IPS-15b (cell line): ENCODE data around the gene NBEA.
"Not testable (repeated sequence)": the region's sequence is repeated elsewhere in the genome, so short reads cannot be mapped to it uniquely, and the experiment has no call there.

Source experiments
- H3K27me3 ChIP-seq: one replicate; pipeline ENCODE4 v1.6.1; 2013; ENCODE audit warnings: low read length; ENCODE audit not compliant: control insufficient read depth, insufficient read depth
- H3K36me3 ChIP-seq: one replicate; pipeline ENCODE4 v1.6.1; 2013; ENCODE audit warnings: low read length; ENCODE audit not compliant: control insufficient read depth, insufficient read depth
- H3K4me1 ChIP-seq: one replicate; pipeline ENCODE4 v1.6.1; 2013; ENCODE audit warnings: mild to moderate bottlenecking, low read length; ENCODE audit not compliant: control insufficient read depth, insufficient read depth
- H3K4me3 ChIP-seq: one replicate; pipeline ENCODE4 v1.5.1; 2013; ENCODE audit warnings: low read depth, low read length
- H3K9ac ChIP-seq: one replicate; pipeline ENCODE4 v1.6.1; 2013; ENCODE audit warnings: low read depth, mild to moderate bottlenecking, low read length
- H3K9me3 ChIP-seq: one replicate; pipeline ENCODE4 v1.6.1; 2013; ENCODE audit warnings: mild to moderate bottlenecking, low read length; ENCODE audit not compliant: control insufficient read depth, insufficient read depth

Gene NBEA

DNA sequence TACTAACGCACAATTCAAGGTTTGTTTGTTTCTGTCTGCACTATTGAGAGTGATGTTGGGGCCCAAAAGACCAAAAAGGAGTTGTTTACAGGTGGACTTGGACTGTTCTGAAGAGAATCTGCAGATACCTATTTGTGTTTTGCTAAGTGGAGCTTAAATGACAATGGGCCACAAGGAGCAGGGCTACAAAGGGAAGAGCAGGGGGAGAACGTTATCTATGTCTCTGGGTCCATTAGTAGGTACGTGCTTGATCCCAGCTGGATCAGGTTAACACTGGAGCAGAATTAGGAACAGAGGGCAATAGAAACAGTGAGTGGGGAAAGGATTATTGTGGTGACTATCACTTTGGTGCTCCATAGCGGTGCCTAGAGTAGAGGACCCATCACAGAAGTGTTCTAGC, 22.5 kb downstream of the NBEA start:
- Histone ChIP-seq H3K27me3 (no peaks in the 10 kb centered on the region), H3K9ac (no peak overlapping the region), H3K9me3 (no peaks in the 10 kb centered on the region), H3K4me3 (no peak overlapping the region), H3K4me1 (peaks cover 12% of the 10 kb centered on the region), H3K36me3 (no peaks in the 10 kb centered on the region)

DNA sequence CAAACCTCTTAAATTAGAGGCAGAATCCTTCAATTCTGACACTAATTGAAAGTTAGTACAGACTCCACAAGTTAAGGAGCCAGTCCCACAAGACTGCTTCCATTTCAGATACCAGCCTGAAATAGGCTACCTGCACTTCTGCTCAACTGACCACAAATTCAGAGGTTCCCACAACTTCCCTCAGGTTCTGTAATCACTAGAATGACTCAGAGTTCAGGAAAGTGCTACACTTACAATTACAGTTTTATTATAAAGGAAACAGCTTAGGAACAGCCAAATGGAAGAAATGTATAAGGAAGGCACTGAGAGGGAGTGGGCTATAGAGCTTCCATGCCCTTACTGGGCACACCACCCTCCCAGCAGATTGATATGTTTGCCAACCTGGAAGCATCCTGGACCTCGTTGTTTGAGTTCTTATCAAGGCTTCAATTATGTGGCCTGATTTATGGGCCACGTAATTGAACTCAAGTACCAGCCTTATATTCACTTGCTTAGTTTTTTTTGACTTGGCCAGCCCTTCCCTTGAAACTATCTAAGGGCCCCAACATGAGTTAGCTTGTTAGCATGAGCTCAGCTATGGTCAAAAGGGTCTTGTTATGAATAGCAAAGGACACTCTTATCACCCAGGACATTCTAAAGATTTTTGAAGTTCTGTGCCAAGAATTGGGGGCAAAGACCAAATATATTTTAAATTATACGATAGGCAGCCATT, 25.9 kb downstream of the NBEA start:
- Histone ChIP-seq H3K4me3 (no peak overlapping the region), H3K27me3 (no peaks in the 10 kb centered on the region), H3K9ac (no peak overlapping the region), H3K36me3 (no peaks in the 10 kb centered on the region), H3K4me1 (peaks cover 8% of the 10 kb centered on the region), H3K9me3 (no peaks in the 10 kb centered on the region)

DNA sequence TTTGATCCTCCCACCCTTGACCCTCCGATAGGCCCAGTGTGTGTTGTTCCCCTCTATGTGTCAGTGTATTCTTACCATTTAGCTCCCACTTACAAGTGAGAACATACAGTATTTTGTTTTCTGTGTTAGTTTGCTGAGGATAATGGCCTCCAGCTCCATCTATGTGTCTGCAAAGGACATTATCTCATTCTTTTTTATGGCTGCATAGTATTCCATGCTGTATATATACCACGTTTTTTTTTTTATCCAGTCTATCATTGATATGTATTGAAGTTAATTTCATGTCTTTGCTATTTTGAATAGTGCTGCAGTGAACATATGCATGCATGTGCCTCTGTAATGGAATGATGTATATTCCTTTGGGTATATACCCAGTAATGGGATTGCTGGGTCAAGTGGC, 27.5 kb downstream of the NBEA start:
- not testable (repeated sequence) for H3K9ac ChIP-seq, H3K36me3 ChIP-seq, H3K9me3 ChIP-seq, H3K4me3 ChIP-seq, H3K27me3 ChIP-seq, H3K4me1 ChIP-seq

DNA sequence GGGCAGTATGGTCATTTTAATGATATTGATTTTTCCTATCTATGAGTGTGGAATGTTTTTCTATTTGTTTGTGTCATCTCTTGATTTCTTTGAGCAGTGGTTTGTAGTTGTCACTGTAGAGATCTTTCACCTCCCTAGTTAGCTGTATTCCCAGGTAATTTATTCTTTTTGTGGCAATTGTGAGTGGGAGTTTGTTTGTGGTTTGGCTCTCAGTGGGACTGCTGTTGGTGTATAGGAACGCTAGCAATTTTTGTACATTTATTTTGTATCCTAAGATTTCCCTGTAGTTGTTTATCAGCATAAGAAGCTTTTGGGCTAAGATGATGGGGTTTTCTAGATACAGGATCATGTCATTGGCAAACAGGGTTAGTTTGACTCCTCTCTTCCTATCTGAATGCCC, 28.9 kb downstream of the NBEA start:
- H3K9me3 ChIP-seq: no peaks in the 10 kb centered on the region
- no peak overlapping the region for H3K4me3 ChIP-seq
- no peaks in the 10 kb centered on the region for H3K27me3 ChIP-seq
- H3K36me3 ChIP-seq: no peaks in the 10 kb centered on the region
- no peak overlapping the region for H3K9ac ChIP-seq
- no peaks in the 10 kb centered on the region for H3K4me1 ChIP-seq

DNA sequence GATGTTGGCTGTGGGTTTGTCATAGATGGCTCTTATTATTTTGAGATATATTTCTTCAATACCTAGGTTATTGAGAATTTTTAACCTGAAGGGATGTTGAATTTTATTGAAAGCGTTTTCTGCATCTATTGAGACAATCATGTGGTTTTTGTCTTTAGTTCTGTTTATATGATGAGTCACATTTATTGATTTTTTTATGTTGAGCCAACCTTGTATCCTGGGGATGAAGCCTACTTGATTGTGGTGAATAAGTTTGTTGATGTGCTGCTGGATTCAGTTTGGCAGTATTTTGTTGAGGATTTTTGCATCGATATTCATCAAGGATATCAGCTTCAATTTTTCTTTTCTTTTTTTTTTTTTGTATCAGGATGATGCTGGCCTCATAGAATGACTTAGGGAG, 29.4 kb downstream of the NBEA start:
- no peak overlapping the region for H3K4me3 ChIP-seq
- no peak overlapping the region for H3K9ac ChIP-seq
- no peaks in the 10 kb centered on the region for H3K4me1 ChIP-seq
- no peaks in the 10 kb centered on the region for H3K27me3 ChIP-seq
- no peaks in the 10 kb centered on the region for H3K9me3 ChIP-seq
- H3K36me3 ChIP-seq: no peaks in the 10 kb centered on the region

DNA sequence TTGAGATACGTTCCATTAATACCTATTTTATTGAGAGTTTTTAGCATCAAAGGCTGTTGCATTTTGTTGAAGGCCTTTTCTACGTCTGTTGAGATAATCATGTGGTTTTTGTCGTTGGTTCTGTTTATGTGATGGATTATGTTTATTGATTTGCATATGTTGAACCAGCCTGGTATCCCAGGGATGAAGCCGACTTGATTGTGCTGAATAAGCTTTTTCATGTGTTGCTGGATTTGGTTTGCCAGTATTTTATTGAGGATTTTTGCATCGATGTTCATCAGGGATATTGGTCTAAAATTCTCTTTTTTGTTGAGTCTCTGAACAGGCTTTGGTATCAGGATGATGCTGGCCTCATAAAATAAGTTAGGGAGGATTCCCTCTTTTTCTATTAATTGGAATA, 43.1 kb downstream of the NBEA start:
- H3K4me1 ChIP-seq, H3K4me3 ChIP-seq, H3K9ac ChIP-seq, H3K27me3 ChIP-seq, H3K36me3 ChIP-seq: not testable (repeated sequence)
- peaks cover 21% of the 10 kb centered on the region for H3K9me3 ChIP-seq

DNA sequence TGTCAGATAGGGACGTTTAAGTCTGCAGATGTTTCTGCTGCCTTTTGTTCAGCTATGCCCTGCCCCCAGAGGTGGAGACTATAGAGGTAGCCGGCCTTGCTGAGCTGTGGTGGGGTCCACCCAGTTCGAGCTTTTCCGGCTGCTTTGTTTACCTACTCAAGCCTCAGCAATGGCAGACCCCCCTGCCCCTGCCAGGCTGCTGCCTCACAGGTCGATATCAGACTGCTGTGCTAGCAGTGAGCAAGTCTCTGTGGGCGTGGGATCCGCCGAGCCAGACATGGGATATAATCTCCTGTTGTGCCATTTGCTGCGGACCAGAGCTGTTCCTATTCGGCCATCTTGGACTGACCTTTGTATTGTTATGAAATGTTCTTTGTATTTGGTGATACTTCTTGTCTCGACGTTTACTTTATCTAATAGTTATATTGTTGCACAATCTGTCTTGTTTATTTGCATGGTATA, 46.3 kb downstream of the NBEA start:
- Histone ChIP-seq H3K27me3 (no peaks in the 10 kb centered on the region), H3K9me3 (peaks cover 30% of the 10 kb centered on the region), H3K4me1 (no peaks in the 10 kb centered on the region), H3K36me3 (no peaks in the 10 kb centered on the region), H3K4me3 (no peak overlapping the region), H3K9ac (no peak overlapping the region)

DNA sequence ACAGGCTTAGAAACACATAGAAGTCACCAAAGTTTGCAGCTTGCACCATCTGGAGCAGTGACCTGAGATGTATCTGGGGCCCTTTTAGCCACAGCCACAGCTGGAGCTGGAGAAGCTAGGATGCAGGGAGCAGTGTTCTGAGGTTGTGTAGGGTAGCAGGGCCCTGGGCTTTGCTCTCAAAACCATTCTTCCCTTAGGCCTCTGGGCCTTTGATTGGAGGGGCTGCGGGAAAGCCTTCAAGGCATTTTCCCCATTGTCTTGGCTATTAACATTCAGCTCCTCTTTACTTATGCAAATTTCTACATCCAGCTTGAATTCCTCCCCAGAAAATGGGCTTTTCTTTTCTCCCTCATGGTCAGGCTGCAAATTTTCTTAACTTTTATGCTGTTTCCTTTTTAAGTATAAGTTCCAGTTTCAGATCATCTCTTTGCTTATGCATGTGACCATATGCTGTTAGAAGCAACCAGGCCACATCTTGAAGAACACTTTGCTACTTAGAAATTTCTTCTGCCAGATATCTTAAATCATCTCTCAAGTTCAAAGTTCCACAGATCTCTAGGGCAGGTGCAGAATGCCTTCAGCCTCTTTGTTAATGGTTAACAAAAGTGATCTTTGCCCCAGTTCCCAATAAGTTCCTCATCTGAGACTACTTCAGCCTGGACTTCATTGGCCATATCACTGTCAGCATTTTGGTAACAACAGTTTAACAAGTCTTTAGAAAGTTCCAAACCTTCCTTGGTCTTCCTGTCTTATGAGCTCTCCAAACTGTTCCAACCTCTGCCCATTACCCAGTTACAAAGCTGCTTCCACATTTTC, 48.5 kb downstream of the NBEA start:
- no peaks in the 10 kb centered on the region for H3K36me3 ChIP-seq
- no peaks in the 10 kb centered on the region for H3K4me1 ChIP-seq
- peaks cover 30% of the 10 kb centered on the region for H3K9me3 ChIP-seq
- no peak overlapping the region for H3K9ac ChIP-seq
- no peak overlapping the region for H3K4me3 ChIP-seq
- no peaks in the 10 kb centered on the region for H3K27me3 ChIP-seq

DNA sequence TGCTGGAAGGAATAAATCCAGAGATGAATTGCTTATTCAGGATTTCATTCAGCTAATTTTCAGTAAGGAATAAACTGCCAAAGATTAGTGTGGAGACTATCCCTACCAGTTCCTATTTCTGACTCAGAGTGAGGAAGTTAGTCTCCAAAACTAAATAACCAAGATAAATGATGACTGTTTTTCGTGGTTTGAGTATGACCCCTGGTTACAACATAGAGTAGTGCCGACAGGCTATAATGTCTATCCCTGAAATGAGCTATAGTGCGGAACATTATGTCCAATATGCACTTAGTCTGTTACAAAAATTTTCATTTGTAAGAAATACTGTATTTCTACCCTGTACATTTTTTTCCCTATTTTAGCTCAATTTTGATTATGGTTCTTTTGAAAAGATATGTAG, 51.4 kb downstream of the NBEA start:
- no peaks in the 10 kb centered on the region for H3K36me3 ChIP-seq
- H3K9ac ChIP-seq: no peak overlapping the region
- no peak overlapping the region for H3K4me3 ChIP-seq
- no peaks in the 10 kb centered on the region for H3K4me1 ChIP-seq
- no peaks in the 10 kb centered on the region for H3K27me3 ChIP-seq
- peaks cover 27% of the 10 kb centered on the region for H3K9me3 ChIP-seq

DNA sequence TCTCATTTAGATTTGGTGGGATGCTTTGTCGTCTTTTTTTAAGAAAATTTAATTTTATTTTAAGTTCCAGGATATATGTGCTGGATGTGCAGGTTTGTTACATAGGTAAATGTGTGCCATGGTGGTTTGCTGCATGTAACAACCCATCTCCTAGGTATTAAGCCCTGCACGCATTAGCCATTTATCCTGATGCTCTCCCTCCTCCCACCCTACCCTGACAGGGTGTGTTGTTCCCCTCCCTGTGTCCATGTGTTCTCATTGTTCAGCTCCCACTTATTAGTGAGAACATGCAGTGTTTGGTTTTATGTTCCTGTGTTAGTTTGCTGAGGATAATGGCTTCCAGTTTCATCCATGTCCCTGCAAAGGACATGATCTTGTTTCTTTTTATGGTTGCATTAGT, 61.7 kb downstream of the NBEA start:
- H3K4me1 ChIP-seq, H3K27me3 ChIP-seq, H3K9me3 ChIP-seq, H3K36me3 ChIP-seq, H3K4me3 ChIP-seq, H3K9ac ChIP-seq: not testable (repeated sequence)

DNA sequence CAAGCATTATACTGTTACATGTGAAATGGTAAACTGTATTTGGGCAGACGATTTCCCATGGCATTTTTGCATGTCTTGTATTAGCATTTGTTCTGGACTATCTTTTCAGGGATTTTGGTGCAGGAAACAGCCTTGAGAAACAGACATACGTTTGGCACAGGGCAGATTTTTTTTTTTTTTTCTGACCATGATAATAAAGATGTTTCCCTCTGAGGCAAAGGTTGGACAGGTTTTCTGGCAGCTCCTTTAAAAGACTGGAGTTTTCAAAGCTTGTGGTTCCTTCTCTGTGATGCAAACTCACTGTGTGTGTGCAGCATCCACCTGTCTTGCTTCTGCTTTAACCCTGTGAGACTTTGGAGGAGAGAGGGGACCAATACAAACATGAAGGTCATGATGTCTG, 63.0 kb downstream of the NBEA start:
- no peaks in the 10 kb centered on the region for H3K4me1 ChIP-seq
- no peaks in the 10 kb centered on the region for H3K27me3 ChIP-seq
- H3K9ac ChIP-seq: no peak overlapping the region
- no peaks in the 10 kb centered on the region for H3K36me3 ChIP-seq
- H3K4me3 ChIP-seq: no peak overlapping the region
- no peaks in the 10 kb centered on the region for H3K9me3 ChIP-seq

DNA sequence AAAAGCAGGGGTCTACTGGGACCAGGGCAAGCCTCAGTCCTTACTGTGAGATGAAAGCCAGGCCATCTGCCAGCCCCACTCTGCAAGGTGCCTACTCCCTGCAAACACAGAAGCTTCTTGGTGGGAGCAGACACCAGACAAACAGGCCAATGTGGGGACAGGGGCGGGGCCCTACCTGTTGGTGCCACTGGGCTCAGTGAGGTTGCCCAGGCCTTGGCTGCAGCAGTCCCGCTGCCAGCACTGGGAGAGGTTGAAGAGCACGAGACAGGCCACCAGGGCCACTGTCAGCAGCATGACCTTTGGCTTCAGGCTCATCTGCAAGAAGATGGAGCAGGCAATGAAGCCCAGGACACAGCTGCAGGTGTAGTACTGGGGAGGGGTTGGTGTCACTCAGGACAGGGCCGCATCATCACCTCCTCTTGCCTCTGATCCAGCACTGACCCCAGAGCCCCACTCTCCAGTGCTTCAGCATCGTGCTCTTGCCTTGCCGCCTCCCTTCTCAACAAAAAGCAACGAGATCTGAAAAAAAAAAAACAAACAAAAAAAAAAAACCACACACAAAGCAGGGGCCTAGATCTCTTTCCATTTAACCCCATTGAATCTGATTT, 72.6 kb downstream of the NBEA start:
- no peaks in the 10 kb centered on the region for H3K27me3 ChIP-seq
- H3K9me3 ChIP-seq: no peaks in the 10 kb centered on the region
- H3K4me1 ChIP-seq: no peaks in the 10 kb centered on the region
- no peak overlapping the region for H3K9ac ChIP-seq
- no peaks in the 10 kb centered on the region for H3K36me3 ChIP-seq
- H3K4me3 ChIP-seq: no peak overlapping the region
